Heart left ventricle (tissue), 13 donors: ENCODE measurements around the gene EFCAB5.

Experiments
- CTCF ChIP-seq, 12 donors: fragments of 200-600 bp; sonication (generic) in 4 of 12; IDR thresholded peaks; one replicate each; pipeline versions ENCODE4 v1.5.0 to v1.8.0; 2018 to 2022; ENCODE audit warnings: antibody characterized with exemption in 12 of 12, mild to moderate bottlenecking in 5 of 12
- POLR2A ChIP-seq, 2 donors: fragments of 450-650 bp; IDR thresholded peaks; one replicate each; pipeline ENCODE4 v1.6.1; 2017; ENCODE audit warnings: antibody characterized with exemption in 2 of 2, mild to moderate bottlenecking in 2 of 2, moderate library complexity in 2 of 2
- donor health status: ischemic (EF 13 %, LVEDD 7.1; RV severe dilation, severe dysfunction).
- donor health status: DM: no; HTN: yes; CAD: no.
- donor health status: DM: no; HTN: no; CAD: no.
- donor health status: ischemic (EF 25% LVEDD 6.9; RV normal size, moderate dysfunction).
- donor health status: ischemic (EF 25% LVEDD 5.7; RV mildly dilated, moderate dysfunction).
- donor health status: ischemic (EF 35%, LVEDD 5.7; RV mildly dilated, moderate dysfunction).
- donor health status: nonischemic (EF 11% LVEDD 7.7; RV severe dilation, severe dysfunction).
- donor health status: DM: yes; HTN: yes; CAD: no.
- donor health status: PGD.
- donor health status: ischemic (EF 29% LVEDD 5.4; RV normal size, mild dysfunction).
- donor health status: nonischemic (EF 23%, LVEDD 6.1; RV moderate dilation, normal function).

DNA sequence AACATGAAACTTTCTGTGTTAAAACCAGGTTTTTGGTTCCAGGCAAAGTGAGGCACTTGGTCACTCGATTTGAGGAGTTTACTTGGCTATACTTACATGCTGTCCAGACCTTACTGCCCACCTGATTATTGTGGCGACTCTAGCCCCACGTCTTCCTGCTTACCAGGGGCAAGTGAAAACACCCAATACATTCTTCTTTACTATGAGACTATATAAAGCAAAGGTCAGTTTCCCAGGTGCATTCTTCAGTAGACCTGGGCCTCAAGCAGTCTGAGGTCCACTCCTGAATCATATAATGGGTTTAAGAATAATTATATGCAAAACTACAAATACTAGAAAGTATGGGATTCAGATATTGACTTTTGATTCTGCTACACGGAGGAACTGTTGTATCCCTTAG, 86.2 kb downstream of the EFCAB5 start:
- TF ChIP-seq POLR2A (IDR thresholded peaks at IDR 0.05) (no peak), CTCF (IDR thresholded peaks at IDR 0.05) (no peak)
